HEK293 (cell line): ENCODE measurements around the gene SLC66A1.

Source experiments
- IKZF3 ChIP-seq: fragments of 450-650 bp; IDR thresholded peaks from 2 replicates; pipeline ENCODE4 v1.5.0; 2018; ENCODE audit warnings: missing biosample characterization, mild to moderate bottlenecking, missing genetic modification characterization, moderate library complexity
- ZBTB7A ChIP-seq: fragments of 450-650 bp; formaldehyde crosslinking; IDR thresholded peaks from 2 replicates; pipeline ENCODE4 v1.5.1; 2016; ENCODE audit warnings: low read depth, missing biosample characterization, missing genetic modification characterization
- ZNF239 ChIP-seq: fragments of 450-650 bp; formaldehyde crosslinking; IDR thresholded peaks from 2 replicates; pipeline ENCODE4 v1.5.1; 2016; ENCODE audit warnings: missing biosample characterization, missing genetic modification characterization
- ZNF423 ChIP-seq: fragments of 450-650 bp; formaldehyde crosslinking; IDR thresholded peaks from 2 replicates; pipeline ENCODE4 v1.5.1; 2016; ENCODE audit warnings: missing biosample characterization, missing genetic modification characterization
- TF ChIP-seq, protein P1 (sequence below): fragments of 450-650 bp; formaldehyde crosslinking; IDR thresholded peaks from 2 replicates; pipeline ENCODE4 v1.5.1; 2016; ENCODE audit warnings: missing biosample characterization, missing genetic modification characterization
- TF ChIP-seq, protein P2 (sequence below): fragments of 450-650 bp; formaldehyde crosslinking; IDR thresholded peaks from 2 replicates; pipeline ENCODE4 v1.5.1; 2016; ENCODE audit warnings: missing biosample characterization, missing genetic modification characterization
- TF ChIP-seq, protein P3 (sequence below): fragments of 450-650 bp; formaldehyde crosslinking; IDR thresholded peaks from 2 replicates; pipeline ENCODE4 v1.5.1; 2016; ENCODE audit warnings: missing biosample characterization, missing genetic modification characterization

DNA sequence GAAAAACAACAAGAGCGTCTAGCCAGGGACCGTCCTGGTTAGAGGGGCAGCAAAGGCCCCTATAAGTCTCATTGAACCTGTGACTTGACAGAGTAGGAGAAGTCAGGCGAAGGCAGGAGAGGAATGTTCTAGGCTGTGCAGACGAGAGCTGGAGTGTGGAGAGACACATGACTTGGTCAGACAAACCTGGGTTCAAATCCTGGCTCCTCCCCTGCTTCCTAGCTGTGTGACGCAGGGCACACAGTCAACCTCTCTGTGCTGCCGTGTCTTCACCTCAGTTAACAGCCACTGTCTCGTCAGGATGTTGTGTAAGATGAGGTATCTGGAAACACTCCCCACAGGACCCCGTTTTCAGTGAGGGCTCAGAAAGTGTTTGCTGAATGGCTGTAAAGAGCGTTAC, 15.6 kb downstream of the SLC66A1 start:
- no peak for TF ChIP-seq IKZF3 (tag by site-specific recombination)
- TF ChIP-seq ZNF423 (tag by site-specific recombination): no peak
- TF ChIP-seq, protein P1, sequence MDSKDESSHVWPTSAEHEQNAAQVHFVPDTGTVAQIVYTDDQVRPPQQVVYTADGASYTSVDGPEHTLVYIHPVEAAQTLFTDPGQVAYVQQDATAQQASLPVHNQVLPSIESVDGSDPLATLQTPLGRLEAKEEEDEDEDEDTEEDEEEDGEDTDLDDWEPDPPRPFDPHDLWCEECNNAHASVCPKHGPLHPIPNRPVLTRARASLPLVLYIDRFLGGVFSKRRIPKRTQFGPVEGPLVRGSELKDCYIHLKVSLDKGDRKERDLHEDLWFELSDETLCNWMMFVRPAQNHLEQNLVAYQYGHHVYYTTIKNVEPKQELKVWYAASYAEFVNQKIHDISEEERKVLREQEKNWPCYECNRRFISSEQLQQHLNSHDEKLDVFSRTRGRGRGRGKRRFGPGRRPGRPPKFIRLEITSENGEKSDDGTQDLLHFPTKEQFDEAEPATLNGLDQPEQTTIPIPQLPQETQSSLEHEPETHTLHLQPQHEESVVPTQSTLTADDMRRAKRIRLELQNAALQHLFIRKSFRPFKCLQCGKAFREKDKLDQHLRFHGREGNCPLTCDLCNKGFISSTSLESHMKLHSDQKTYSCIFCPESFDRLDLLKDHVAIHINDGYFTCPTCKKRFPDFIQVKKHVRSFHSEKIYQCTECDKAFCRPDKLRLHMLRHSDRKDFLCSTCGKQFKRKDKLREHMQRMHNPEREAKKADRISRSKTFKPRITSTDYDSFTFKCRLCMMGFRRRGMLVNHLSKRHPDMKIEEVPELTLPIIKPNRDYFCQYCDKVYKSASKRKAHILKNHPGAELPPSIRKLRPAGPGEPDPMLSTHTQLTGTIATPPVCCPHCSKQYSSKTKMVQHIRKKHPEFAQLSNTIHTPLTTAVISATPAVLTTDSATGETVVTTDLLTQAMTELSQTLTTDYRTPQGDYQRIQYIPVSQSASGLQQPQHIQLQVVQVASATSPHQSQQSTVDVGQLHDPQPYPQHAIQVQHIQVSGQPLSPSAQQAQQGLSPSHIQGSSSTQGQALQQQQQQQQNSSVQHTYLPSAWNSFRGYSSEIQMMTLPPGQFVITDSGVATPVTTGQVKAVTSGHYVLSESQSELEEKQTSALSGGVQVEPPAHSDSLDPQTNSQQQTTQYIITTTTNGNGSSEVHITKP (tag by site-specific recombination): no peak
- no peak for TF ChIP-seq ZNF239
- TF ChIP-seq ZBTB7A (tag by site-specific recombination): no peak
- TF ChIP-seq, protein P2, sequence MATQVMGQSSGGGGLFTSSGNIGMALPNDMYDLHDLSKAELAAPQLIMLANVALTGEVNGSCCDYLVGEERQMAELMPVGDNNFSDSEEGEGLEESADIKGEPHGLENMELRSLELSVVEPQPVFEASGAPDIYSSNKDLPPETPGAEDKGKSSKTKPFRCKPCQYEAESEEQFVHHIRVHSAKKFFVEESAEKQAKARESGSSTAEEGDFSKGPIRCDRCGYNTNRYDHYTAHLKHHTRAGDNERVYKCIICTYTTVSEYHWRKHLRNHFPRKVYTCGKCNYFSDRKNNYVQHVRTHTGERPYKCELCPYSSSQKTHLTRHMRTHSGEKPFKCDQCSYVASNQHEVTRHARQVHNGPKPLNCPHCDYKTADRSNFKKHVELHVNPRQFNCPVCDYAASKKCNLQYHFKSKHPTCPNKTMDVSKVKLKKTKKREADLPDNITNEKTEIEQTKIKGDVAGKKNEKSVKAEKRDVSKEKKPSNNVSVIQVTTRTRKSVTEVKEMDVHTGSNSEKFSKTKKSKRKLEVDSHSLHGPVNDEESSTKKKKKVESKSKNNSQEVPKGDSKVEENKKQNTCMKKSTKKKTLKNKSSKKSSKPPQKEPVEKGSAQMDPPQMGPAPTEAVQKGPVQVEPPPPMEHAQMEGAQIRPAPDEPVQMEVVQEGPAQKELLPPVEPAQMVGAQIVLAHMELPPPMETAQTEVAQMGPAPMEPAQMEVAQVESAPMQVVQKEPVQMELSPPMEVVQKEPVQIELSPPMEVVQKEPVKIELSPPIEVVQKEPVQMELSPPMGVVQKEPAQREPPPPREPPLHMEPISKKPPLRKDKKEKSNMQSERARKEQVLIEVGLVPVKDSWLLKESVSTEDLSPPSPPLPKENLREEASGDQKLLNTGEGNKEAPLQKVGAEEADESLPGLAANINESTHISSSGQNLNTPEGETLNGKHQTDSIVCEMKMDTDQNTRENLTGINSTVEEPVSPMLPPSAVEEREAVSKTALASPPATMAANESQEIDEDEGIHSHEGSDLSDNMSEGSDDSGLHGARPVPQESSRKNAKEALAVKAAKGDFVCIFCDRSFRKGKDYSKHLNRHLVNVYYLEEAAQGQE (tag by site-specific recombination): no peak
- TF ChIP-seq, protein P3, sequence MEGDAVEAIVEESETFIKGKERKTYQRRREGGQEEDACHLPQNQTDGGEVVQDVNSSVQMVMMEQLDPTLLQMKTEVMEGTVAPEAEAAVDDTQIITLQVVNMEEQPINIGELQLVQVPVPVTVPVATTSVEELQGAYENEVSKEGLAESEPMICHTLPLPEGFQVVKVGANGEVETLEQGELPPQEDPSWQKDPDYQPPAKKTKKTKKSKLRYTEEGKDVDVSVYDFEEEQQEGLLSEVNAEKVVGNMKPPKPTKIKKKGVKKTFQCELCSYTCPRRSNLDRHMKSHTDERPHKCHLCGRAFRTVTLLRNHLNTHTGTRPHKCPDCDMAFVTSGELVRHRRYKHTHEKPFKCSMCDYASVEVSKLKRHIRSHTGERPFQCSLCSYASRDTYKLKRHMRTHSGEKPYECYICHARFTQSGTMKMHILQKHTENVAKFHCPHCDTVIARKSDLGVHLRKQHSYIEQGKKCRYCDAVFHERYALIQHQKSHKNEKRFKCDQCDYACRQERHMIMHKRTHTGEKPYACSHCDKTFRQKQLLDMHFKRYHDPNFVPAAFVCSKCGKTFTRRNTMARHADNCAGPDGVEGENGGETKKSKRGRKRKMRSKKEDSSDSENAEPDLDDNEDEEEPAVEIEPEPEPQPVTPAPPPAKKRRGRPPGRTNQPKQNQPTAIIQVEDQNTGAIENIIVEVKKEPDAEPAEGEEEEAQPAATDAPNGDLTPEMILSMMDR (tag by site-specific recombination): no peak
